GM21367 (cell line): ENCODE data around the gene TPM2.

Experiments used
- ATAC-seq: cut with Tn5 transposase; IDR thresholded peaks from one replicate; pipeline ENCODE4 v1.9.1; 2021; ENCODE audit not compliant: unreplicated experiment

Gene TPM2

GRCh38 chr9:35679091-35679490, 10.6 kb downstream of the TPM2 start:
- ATAC-seq = no peak

- ATAC-seq = no peak
Measured at GRCh38 chr9:35675732-35676392, 13.9 kb downstream of the TPM2 start.

- ATAC-seq = no peak
Measured at GRCh38 chr9:35675204-35675603, 14.5 kb downstream of the TPM2 start.

- no peak for ATAC-seq
Measured at GRCh38 chr9:35674025-35674361, 15.7 kb downstream of the TPM2 start.

- ATAC-seq = no peak
Measured at GRCh38 chr9:35673132-35674024, 16.3 kb downstream of the TPM2 start, which contains the start of gene CA9. Gene CA9, plus strand, starts transcription at chr9:35673928. Its CDS starts 32 bp downstream, at chr9:35673960.

- ATAC-seq = no peak
Measured at GRCh38 chr9:35669331-35670145, 20.2 kb downstream of the TPM2 start.

- no peak for ATAC-seq
Measured at GRCh38 chr9:35667939-35668338, 21.8 kb downstream of the TPM2 start.

- no peak for ATAC-seq
Measured at GRCh38 chr9:35666549-35666948, 23.2 kb downstream of the TPM2 start.

GRCh38 chr9:35666045-35666444, 23.7 kb downstream of the TPM2 start:
- ATAC-seq = no peak

GRCh38 chr9:35665471-35665818, 24.3 kb downstream of the TPM2 start:
- no peak for ATAC-seq

- peak; percentile 61 for ATAC-seq
Measured at GRCh38 chr9:35664531-35665470, 24.9 kb downstream of the TPM2 start, which contains the start of gene ARHGEF39. Gene ARHGEF39, minus strand, starts transcription at chr9:35665195. Its CDS starts 26 bp downstream, at chr9:35665169.

GRCh38 chr9:35662437-35662836, 27.3 kb downstream of the TPM2 start:
- no peak for ATAC-seq

GRCh38 chr9:35661756-35662350, 27.9 kb downstream of the TPM2 start:
- no peak for ATAC-seq

- no peak for ATAC-seq
Measured at GRCh38 chr9:35660966-35661415, 28.7 kb downstream of the TPM2 start.

GRCh38 chr9:35659340-35659739, 30.4 kb downstream of the TPM2 start:
- ATAC-seq = no peak

GRCh38 chr9:35658968-35659220, 30.8 kb downstream of the TPM2 start:
- no peak for ATAC-seq

GRCh38 chr9:35658137-35658967, 31.4 kb downstream of the TPM2 start, which contains the start of gene CCDC107:
Gene CCDC107, plus strand, starts transcription at chr9:35658292. Its CDS starts 88 bp downstream, at chr9:35658380.
- peak; percentile 51 for ATAC-seq

- peak; percentile 78 for ATAC-seq
Measured at GRCh38 chr9:35657546-35658136, 32.1 kb downstream of the TPM2 start, which contains the start of gene RMRP. Gene RMRP, minus strand, starts transcription at chr9:35658019.
